ENCODE data around the gene PAX1. TPM values are rescaled to one million over a fixed set of nuclear protein-coding genes. Genes with fewer than 3 reads are reported as not detected.

The PAX1 gene
- polyA plus RNA-seq, 5 donors = 0.22 TPM; not detected in 4

GRCh38 chr20:21702553-21703470, 2.7 kb upstream of the PAX1 start:
- peak; percentile 70 to 75 for DNase-seq

GRCh38 chr20:21703717-21704407, 1.6 kb upstream of the PAX1 start:
- DNase-seq = no peak

GRCh38 chr20:21704408-21705385, 767 bp upstream of the PAX1 start:
- DNase-seq = no peak

GRCh38 chr20:21706261-21707195, 1.1 kb downstream of the PAX1 start:
- no peak for DNase-seq

- no peak for DNase-seq
Measured at GRCh38 chr20:21707267-21707666, 1.8 kb downstream of the PAX1 start.

GRCh38 chr20:21707999-21708737, 2.7 kb downstream of the PAX1 start:
- DNase-seq = no peak

GRCh38 chr20:21708738-21709534, 3.5 kb downstream of the PAX1 start:
- no peak for DNase-seq

- DNase-seq = no peak
Measured at GRCh38 chr20:21709535-21709904, 4.1 kb downstream of the PAX1 start.

GRCh38 chr20:21710341-21710740, 4.9 kb downstream of the PAX1 start:
- no peak for DNase-seq

- no peak for DNase-seq
Measured at GRCh38 chr20:21710863-21711431, 5.5 kb downstream of the PAX1 start.

GRCh38 chr20:21712443-21713059, 7.1 kb downstream of the PAX1 start:
- no peak for DNase-seq

GRCh38 chr20:21713470-21713869, 8.0 kb downstream of the PAX1 start:
- DNase-seq = no peak

GRCh38 chr20:21713901-21714296, 8.4 kb downstream of the PAX1 start:
- DNase-seq = no peak

GRCh38 chr20:21714297-21715192, 9.1 kb downstream of the PAX1 start:
- no peak for DNase-seq

GRCh38 chr20:21715193-21715881, 9.9 kb downstream of the PAX1 start:
- DNase-seq = no peak

- peak in 1 of 2 donors; percentile 42 for DNase-seq
Measured at GRCh38 chr20:21719592-21720214, 14.2 kb downstream of the PAX1 start.

Measured in right lung (tissue), 5 donors.